HCT116 (cell line): ENCODE measurements around the gene SMOC1. TPM values are rescaled to one million over a fixed set of nuclear protein-coding genes. Genes with fewer than 3 reads are reported as not detected.

ENCODE experiments used
- ATAC-seq: fragments of 200-7000 bp; cut with Tn5 transposase; 2 replicates; pipeline ENCODE4 v1.9.1; 2020; ENCODE audit warnings: mild to moderate bottlenecking, moderate library complexity
- BruUV-seq: library from RNA; stranded (reverse); fragments of 400-500 nt; replicated peaks from 2 replicates; lab custom pipeline; 2021; lab: Mats Ljungman, UMichigan
- CTCF ChIA-PET: fragments of 300-600 bp; sonication (Branson Sonifier 250); formaldehyde crosslinking; loops from one replicate; lab custom pipeline; 2021; ENCODE audit warnings: antibody characterized with exemption; lab: Charles Lee
- POLR2A ChIA-PET: fragments of 300-600, 350-600 bp; sonication (Branson Sonifier 250); formaldehyde crosslinking; loops from one replicate; lab custom pipeline; 2021; ENCODE audit warnings: antibody characterized with exemption; lab: Charles Lee
- RAD21 ChIA-PET, 2 experiments: fragments of 300-600 bp; sonication (Branson Sonifier 250); formaldehyde crosslinking; loops; one replicate each; lab custom pipeline; 2023; ENCODE audit warnings: low total read pairs in 2 of 2; ENCODE audit not compliant: uncharacterized antibody in 2 of 2, unreplicated experiment in 2 of 2, low non-redundant PET in 1 of 2; lab: Charles Lee
- DNase-seq: peaks from one replicate; pipeline ENCODE4 v3.0.0-alpha.2; 2010; ENCODE audit warnings: low read depth, low spot score
- H2AFZ ChIP-seq: fragments of 200-600 bp; shearing (Covaris generic), sonication (generic); 2 replicates; pipeline ENCODE4 v1.6.1; 2017; ENCODE audit warnings: low read depth, mixed run types, mixed read lengths, antibody characterized with exemption, low read length; ENCODE audit not compliant: poor library complexity, severe bottlenecking
- H3K27ac ChIP-seq: 2 replicates; pipeline ENCODE4 v1.5.1; 2012; ENCODE audit warnings: low read depth, low read length
- H3K27me3 ChIP-seq: fragments of 200-600 bp; sonication (generic); 2 replicates; pipeline ENCODE4 v1.6.1; 2016; ENCODE audit warnings: mixed run types, low read length, mixed read lengths; ENCODE audit not compliant: insufficient read depth
- H3K36me3 ChIP-seq, 2 experiments: fragments of 200-500 bp in 1 of 2; fragments of 200-600 bp in 1 of 2; sonication (Bioruptor generic) in 1 of 2; sonication (generic) in 1 of 2; 2 replicates each; pipeline versions ENCODE4 v1.5.1 to v1.6.1; 2014 to 2016; ENCODE audit warnings: low read length in 2 of 2, inconsistent platforms in 1 of 2, mixed read lengths in 1 of 2, mixed run types in 1 of 2; ENCODE audit not compliant: insufficient read depth in 2 of 2, control insufficient read depth in 1 of 2
- H3K4me1 ChIP-seq, 2 experiments: fragments of 200-600 bp in 1 of 2; sonication (generic) in 1 of 2; 2 replicates each; pipeline versions ENCODE4 v1.5.1 to v1.6.1; 2012 to 2017; ENCODE audit warnings: low read length in 2 of 2, inconsistent platforms in 1 of 2, mild to moderate bottlenecking in 1 of 2, mixed read lengths in 1 of 2, mixed run types in 1 of 2, moderate library complexity in 1 of 2; ENCODE audit not compliant: insufficient read depth in 2 of 2, control insufficient read depth in 1 of 2
- H3K4me2 ChIP-seq: fragments of 200-600 bp; sonication (generic); 2 replicates; pipeline ENCODE4 v1.6.1; 2017; ENCODE audit warnings: mixed run types, low read length, mixed read lengths
- H3K4me3 ChIP-seq, 2 experiments: fragments of 200-600 bp in 1 of 2; sonication (generic) in 1 of 2; replicated peaks in 1 of 2; 2 replicates each; pipeline ENCODE4 v1.5.1; 2011 to 2016; ENCODE audit warnings: low read length in 2 of 2, control low read depth in 1 of 2, low read depth in 1 of 2, mild to moderate bottlenecking in 1 of 2, mixed read lengths in 1 of 2, mixed run types in 1 of 2
- H3K79me2 ChIP-seq: fragments of 200-600 bp; sonication (generic); 2 replicates; pipeline ENCODE4 v1.6.1; 2017; ENCODE audit warnings: mild to moderate bottlenecking, mixed run types, low read length, moderate library complexity, mixed read lengths; ENCODE audit not compliant: insufficient read depth
- H3K9ac ChIP-seq: fragments of 200-600 bp; sonication (generic); 2 replicates; pipeline ENCODE4 v1.6.1; 2016; ENCODE audit warnings: low read length, mixed read lengths
- H3K9me2 ChIP-seq: fragments of 200-600 bp; sonication (generic), shearing (Covaris generic); 2 replicates; pipeline ENCODE4 v1.6.1; 2017; ENCODE audit warnings: mixed run types, mild to moderate bottlenecking, moderate library complexity; ENCODE audit not compliant: insufficient read depth
- H3K9me3 ChIP-seq, 2 experiments: fragments of 200-500 bp in 1 of 2; fragments of 200-600 bp in 1 of 2; sonication (Bioruptor generic) in 1 of 2; sonication (generic) in 1 of 2; 2 replicates each; pipeline ENCODE4 v1.6.1; 2014 to 2017; ENCODE audit warnings: low read length in 2 of 2, mixed read lengths in 2 of 2, inconsistent platforms in 1 of 2, low read depth in 1 of 2, mild to moderate bottlenecking in 1 of 2, mixed run types in 1 of 2, moderate library complexity in 1 of 2; ENCODE audit not compliant: control insufficient read depth in 1 of 2, insufficient read depth in 1 of 2
- H4K20me1 ChIP-seq: fragments of 200-600 bp; sonication (generic), shearing (Covaris generic); 2 replicates; pipeline ENCODE4 v1.6.1; 2017; ENCODE audit warnings: mixed run types, mild to moderate bottlenecking, moderate library complexity; ENCODE audit not compliant: insufficient read depth
- ATF3 ChIP-seq: IDR thresholded peaks from 2 replicates; pipeline ENCODE4 v1.6.1; 2012
- CBX3 ChIP-seq: IDR thresholded peaks from 2 replicates; pipeline ENCODE4 v1.6.1; 2012; ENCODE audit warnings: low read depth
- CEBPB ChIP-seq: IDR thresholded peaks from 2 replicates; pipeline ENCODE4 v1.6.1; 2012; ENCODE audit warnings: low read depth
- EGR1 ChIP-seq: IDR thresholded peaks from 2 replicates; pipeline ENCODE4 v1.6.1; 2012; ENCODE audit warnings: low read depth
- ELF1 ChIP-seq: IDR thresholded peaks from 2 replicates; pipeline ENCODE4 v1.6.1; 2012; ENCODE audit warnings: low read depth, borderline replicate concordance
- EZH2phosphoT487 ChIP-seq: fragments of 200-600 bp; IDR thresholded peaks from 2 replicates; pipeline ENCODE4 v1.6.1; 2018; ENCODE audit warnings: antibody characterized with exemption, borderline replicate concordance
- FOSL1 ChIP-seq: IDR thresholded peaks from 2 replicates; pipeline ENCODE4 v1.6.1; 2012; ENCODE audit warnings: low read depth
- JUND ChIP-seq: IDR thresholded peaks from 2 replicates; pipeline ENCODE4 v1.6.1; 2012
- MAX ChIP-seq: IDR thresholded peaks from 2 replicates; pipeline ENCODE4 v1.6.1; 2012
- POLR2AphosphoS5 ChIP-seq: IDR thresholded peaks from 2 replicates; pipeline ENCODE4 v1.6.1; 2011; ENCODE audit warnings: mild to moderate bottlenecking, low read depth, low read length, moderate library complexity
- REST ChIP-seq: IDR thresholded peaks from 2 replicates; pipeline ENCODE4 v1.6.1; 2012; ENCODE audit warnings: low read depth
- SIN3A ChIP-seq: IDR thresholded peaks from 2 replicates; pipeline ENCODE4 v1.6.1; 2012; ENCODE audit warnings: low read depth
- SP1 ChIP-seq: IDR thresholded peaks from 2 replicates; pipeline ENCODE4 v1.6.1; 2012; ENCODE audit warnings: low read depth
- SRF ChIP-seq: IDR thresholded peaks from 2 replicates; pipeline ENCODE4 v1.6.1; 2012; ENCODE audit warnings: low read depth
- TCF7L2 ChIP-seq: IDR thresholded peaks from 2 replicates; pipeline ENCODE4 v1.7.0; 2011; ENCODE audit warnings: borderline replicate concordance, inconsistent platforms; ENCODE audit not compliant: insufficient read depth, insufficient read length; ENCODE audit errors: extremely low read depth
- ZBTB33 ChIP-seq: IDR thresholded peaks from 2 replicates; pipeline ENCODE4 v1.6.1; 2011; ENCODE audit warnings: mild to moderate bottlenecking, low read length, moderate library complexity; ENCODE audit not compliant: insufficient replicate concordance; ENCODE audit errors: extremely low read depth
- ZFX ChIP-seq: fragments of 450-650 bp; IDR thresholded peaks from 2 replicates; pipeline ENCODE4 v1.6.1; 2017
- intact Hi-C: fragments of 100-400 bp; cut with micrococcal nuclease; formaldehyde crosslinking; loops from 2 replicates; pipeline ENCODE4 v1.10.0; 2022
- total RNA-seq: library from RNA; stranded (reverse); gene quantifications from one replicate; pipeline ENCODE4 v1.2.1, GENCODE V29; 2021; ENCODE audit not compliant: unreplicated experiment

SMOC1 gene
- total RNA-seq, 1 experiment from 2014 or later: not detected

GRCh38 chr14:69924201-69924600 lies 45.0 kb downstream of the SMOC1 start:
- Histone ChIP-seq H3K27me3 (peaks cover 40% of the 10 kb centered on the region), H3K4me3 (no peak overlapping the region), H2AFZ (no peak overlapping the region), H3K9me3 (no peaks in the 10 kb centered on the region), H3K9me2 (no peaks in the 10 kb centered on the region), H3K36me3 (no peaks in the 10 kb centered on the region), H3K27ac (no peak overlapping the region), H3K9ac (no peak overlapping the region), H3K4me2 (no peak overlapping the region), H3K79me2 (no peaks in the 10 kb centered on the region), H4K20me1 (no peaks in the 10 kb centered on the region), H3K4me1 (no peaks in the 10 kb centered on the region)
- intact Hi-C loops: no loop called here
- ATAC-seq (no peak), DNase-seq (no peak)
- ChIA-PET POLR2A (no interaction called here), CTCF (no interaction called here), RAD21 (no interaction called here)
- BruUV-seq: no TSS peak
- TF ChIP-seq ZBTB33 (no peak), JUND (no peak), TCF7L2 (no peak), SP1 (no peak), ELF1 (no peak), EGR1 (no peak), ZFX (no peak)

- H3K27ac ChIP-seq: no peak overlapping the region
- H3K4me1 ChIP-seq: no peaks in the 10 kb centered on the region
- no peaks in the 10 kb centered on the region for H3K9me2 ChIP-seq
- peaks cover 60% of the 10 kb centered on the region for H3K27me3 ChIP-seq
- DNase-seq (no peak), ATAC-seq (no peak)
- no peak overlapping the region for H3K4me2 ChIP-seq
- intact Hi-C loops: no loop called here
- H4K20me1 ChIP-seq: no peaks in the 10 kb centered on the region
- no peak overlapping the region for H2AFZ ChIP-seq
- H3K4me3 ChIP-seq: no peak overlapping the region
- no peak for TF ChIP-seq ZFX
- TF ChIP-seq REST: no peak
- TF ChIP-seq CEBPB: no peak
- no peak for TF ChIP-seq FOSL1
- no peak for TF ChIP-seq SRF
- TF ChIP-seq CBX3: no peak
- TF ChIP-seq SIN3A: no peak
- no peak for TF ChIP-seq EZH2phosphoT487
- TF ChIP-seq POLR2AphosphoS5: no peak
- no peak for TF ChIP-seq TCF7L2
- no peak for TF ChIP-seq MAX
- TF ChIP-seq ATF3: no peak
- ChIA-PET POLR2A (no interaction called here), CTCF (no interaction called here), RAD21 (no interaction called here)
- no peaks in the 10 kb centered on the region for H3K36me3 ChIP-seq
- no peaks in the 10 kb centered on the region for H3K79me2 ChIP-seq
- H3K9me3 ChIP-seq: no peaks in the 10 kb centered on the region
- BruUV-seq: no TSS peak
- H3K9ac ChIP-seq: no peak overlapping the region
Measured at GRCh38 chr14:69928111-69928523, 48.9 kb downstream of the SMOC1 start.
